ENCODE measurements around the gene USP46.

- no peak for TF ChIP-seq RELA (CRISPR knock-in tag; IDR thresholded peaks at IDR 0.05; ENCODE audit: borderline replicate concordance)
- no peak for TF ChIP-seq NR1H2 (CRISPR knock-in tag; IDR thresholded peaks at IDR 0.05)
- TF ChIP-seq CTCF (IDR thresholded peaks at IDR 0.05) = no peak
- no peak for TF ChIP-seq ATF2 (CRISPR knock-in tag; IDR thresholded peaks at IDR 0.05; ENCODE audit: borderline replicate concordance, low read depth)
- no peak for TF ChIP-seq FOXJ3 (CRISPR knock-in tag; IDR thresholded peaks at IDR 0.05; ENCODE audit: borderline replicate concordance)
- no peak for TF ChIP-seq ERG (CRISPR knock-in tag; IDR thresholded peaks at IDR 0.05)
- TF ChIP-seq NFE2L1 (CRISPR knock-in tag; IDR thresholded peaks at IDR 0.05) = no peak
- no peak for TF ChIP-seq NR3C1 (CRISPR knock-in tag; conservative IDR thresholded peaks at IDR 0.05; ENCODE audit: low read depth)
- TF ChIP-seq IRF1 (CRISPR knock-in tag; IDR thresholded peaks at IDR 0.05) = no peak
- no peak for TF ChIP-seq PRRX2 (CRISPR knock-in tag; IDR thresholded peaks at IDR 0.05)
- no peak for TF ChIP-seq JUN (CRISPR knock-in tag; IDR thresholded peaks at IDR 0.05)
- no peak for TF ChIP-seq ZBTB43 (CRISPR knock-in tag; IDR thresholded peaks at IDR 0.05)
- TF ChIP-seq AFF4 (CRISPR knock-in tag; IDR thresholded peaks at IDR 0.05; ENCODE audit: borderline replicate concordance) = no peak
- TF ChIP-seq FOXK1 (CRISPR knock-in tag; IDR thresholded peaks at IDR 0.05) = no peak
Measured at GRCh38 chr4:52578951-52579350, 80.2 kb downstream of the USP46 start.
